Stimulated activated naive CD8-positive, alpha-beta T cell treated with anti-CD3 and anti-CD28 coated beads, Interleukin-15, amount 100 ng/mL, for 72 hours (primary cell): ENCODE measurements around the gene COL18A1.

Source experiments
- ATAC-seq: fragments of 150-1000 bp; cut with Tn5 transposase; 2 replicates; pipeline ENCODE4 v1.10.0; 2021; ENCODE audit warnings: mild to moderate bottlenecking, moderate library complexity
- DNase-seq, 2 donors: peaks; one replicate each; pipeline ENCODE4 v3.0.0; 2021 to 2022
- H3K27ac Mint-ChIP-seq, 2 donors: one replicate each; pipeline ENCODE4 v1.8.0; 2022; ENCODE audit warnings: mild to moderate bottlenecking in 2 of 2, mixed read lengths in 2 of 2, moderate library complexity in 2 of 2
- H3K27me3 Mint-ChIP-seq: one replicate; pipeline ENCODE4 v1.8.0; 2022; ENCODE audit warnings: mixed read lengths
- H3K4me1 Mint-ChIP-seq: one replicate; pipeline ENCODE4 v1.8.0; 2022; ENCODE audit warnings: mild to moderate bottlenecking, mixed read lengths
- H3K4me3 Mint-ChIP-seq, 2 donors: one replicate each; pipeline ENCODE4 v1.8.0; 2022; ENCODE audit warnings: mild to moderate bottlenecking in 2 of 2, mixed read lengths in 2 of 2, moderate library complexity in 1 of 2
- H3K9me3 Mint-ChIP-seq, 2 donors: one replicate each; pipeline ENCODE4 v1.8.0; 2022; ENCODE audit warnings: mixed read lengths in 2 of 2

Gene COL18A1

DNA sequence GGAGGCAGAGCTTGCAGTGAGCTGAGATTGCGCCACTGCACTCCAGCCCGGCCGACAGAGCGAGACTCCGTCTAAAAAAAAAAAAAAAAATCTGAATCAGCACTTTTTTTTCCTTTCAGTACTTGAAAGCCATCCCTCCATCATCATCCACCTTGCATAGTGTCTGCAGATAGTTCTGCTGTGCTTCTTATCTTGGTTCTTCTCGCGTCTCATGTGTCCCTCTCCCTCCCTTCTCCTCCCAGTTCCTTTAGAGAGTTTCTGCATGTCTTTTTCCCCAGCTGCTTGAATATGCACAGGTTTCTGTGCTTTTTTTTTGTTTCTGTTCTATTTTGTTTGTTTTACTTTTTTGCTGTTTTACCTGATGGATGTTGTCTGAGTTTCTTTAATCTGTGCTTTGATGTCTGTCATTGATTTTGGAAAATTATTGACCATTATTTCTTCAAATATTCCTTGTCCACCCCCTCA is 3.9 kb upstream of the COL18A1 start:
- DNase-seq (no peak), ATAC-seq (no peak)
- Mint-ChIP-seq H3K27me3 (peaks cover 74% of the 10 kb centered on the region), H3K27ac (no peak overlapping the region), H3K9me3 (peaks cover 0 to 10% of the 10 kb centered on the region in 2 donors), H3K4me1 (peaks cover 13% of the 10 kb centered on the region), H3K4me3 (no peak overlapping the region)

DNA sequence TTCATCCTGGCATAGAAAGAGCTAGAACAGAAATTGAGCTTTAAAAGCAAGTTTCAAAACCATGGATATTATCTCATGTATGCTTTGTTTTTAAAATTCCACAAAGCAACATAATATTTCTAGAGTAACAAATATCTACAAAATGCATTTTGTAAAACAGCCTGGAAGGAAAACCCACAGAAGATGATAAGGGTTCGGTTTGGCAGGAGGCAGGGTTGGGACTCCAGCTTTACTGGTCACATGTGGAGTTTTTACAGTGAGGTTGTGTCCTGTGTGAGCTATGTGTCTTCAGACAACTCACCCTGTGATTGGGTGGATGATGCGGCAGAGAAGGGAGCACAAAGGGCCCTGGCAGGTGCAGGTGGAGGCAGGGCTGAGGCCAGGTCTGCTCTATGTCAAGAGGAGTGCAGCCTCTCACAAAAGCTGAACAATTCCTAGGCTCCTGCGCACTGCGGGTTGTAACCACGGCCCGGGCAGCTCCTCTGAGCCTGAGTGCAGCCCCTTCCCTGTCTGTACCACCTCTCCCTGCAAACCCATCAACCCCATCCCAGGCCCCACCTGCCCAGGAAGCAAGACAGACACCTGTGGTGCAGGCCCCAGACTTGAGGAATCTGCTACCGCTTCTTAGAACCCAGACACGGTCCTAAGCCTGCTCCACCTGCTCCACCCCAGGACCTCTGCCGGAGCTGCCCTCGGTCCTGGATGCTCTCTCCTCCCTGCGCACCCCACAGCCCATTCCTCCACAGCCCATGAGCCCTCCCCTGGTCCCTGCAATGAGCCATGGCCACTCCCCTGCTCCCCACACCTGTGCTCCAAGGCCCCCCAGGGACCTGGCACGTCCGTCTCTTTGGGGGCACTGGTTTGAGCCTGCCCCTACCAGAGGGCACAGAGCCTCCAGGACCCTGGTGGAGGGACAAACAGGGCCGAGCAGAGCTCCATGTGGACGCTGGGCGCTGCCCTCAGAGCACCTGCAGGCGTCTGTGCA is 2.8 kb upstream of the COL18A1 start:
- no peak overlapping the region for H3K4me3 Mint-ChIP-seq
- H3K9me3 Mint-ChIP-seq, result peaks cover 0 to 10% of the 10 kb centered on the region in 2 donors
- DNase-seq (no peak), ATAC-seq (no peak)
- H3K4me1 Mint-ChIP-seq, result peaks cover 22% of the 10 kb centered on the region
- peaks cover 80% of the 10 kb centered on the region for H3K27me3 Mint-ChIP-seq
- no peak overlapping the region for H3K27ac Mint-ChIP-seq

DNA sequence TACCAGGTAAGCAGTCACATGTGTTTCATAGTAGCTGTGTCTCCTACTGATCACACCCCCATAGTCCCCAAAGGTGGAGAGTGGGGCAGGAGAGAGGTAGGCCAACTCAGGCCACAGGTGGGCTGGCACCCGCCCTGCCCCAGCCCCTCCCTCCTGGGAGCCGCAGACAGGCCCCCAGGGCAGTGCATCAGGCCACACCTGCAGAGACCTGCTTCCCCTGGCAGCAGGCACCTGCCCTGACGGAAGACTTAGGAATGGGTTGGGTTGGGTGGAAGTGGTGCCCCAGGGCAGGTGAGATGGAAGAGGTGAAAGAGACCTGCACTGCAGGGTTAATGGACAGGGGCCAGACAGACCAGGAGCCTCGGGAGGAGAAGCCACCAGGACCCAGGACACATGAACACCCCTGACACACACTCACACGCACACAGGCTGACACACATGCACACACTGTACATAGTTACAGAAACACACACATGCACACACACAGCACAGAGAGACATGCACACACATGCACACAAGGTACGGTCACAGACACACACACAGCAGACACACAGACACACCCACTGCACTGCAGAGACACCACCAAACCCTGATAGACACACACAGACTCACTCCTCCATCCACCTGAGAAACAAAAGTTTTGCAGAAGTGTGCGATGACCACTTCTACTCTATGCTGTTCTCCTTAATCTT is 1.7 kb upstream of the COL18A1 start:
- H3K4me1 Mint-ChIP-seq, result peaks cover 22% of the 10 kb centered on the region
- ATAC-seq, result no peak
- peak overlapping the region; percentile 81 to 83 for H3K4me3 Mint-ChIP-seq
- DNase-seq, result no peak
- H3K27ac Mint-ChIP-seq, result no peak overlapping the region
- peaks cover 86% of the 10 kb centered on the region for H3K27me3 Mint-ChIP-seq
- H3K9me3 Mint-ChIP-seq, result peaks cover 0 to 10% of the 10 kb centered on the region in 2 donors

DNA sequence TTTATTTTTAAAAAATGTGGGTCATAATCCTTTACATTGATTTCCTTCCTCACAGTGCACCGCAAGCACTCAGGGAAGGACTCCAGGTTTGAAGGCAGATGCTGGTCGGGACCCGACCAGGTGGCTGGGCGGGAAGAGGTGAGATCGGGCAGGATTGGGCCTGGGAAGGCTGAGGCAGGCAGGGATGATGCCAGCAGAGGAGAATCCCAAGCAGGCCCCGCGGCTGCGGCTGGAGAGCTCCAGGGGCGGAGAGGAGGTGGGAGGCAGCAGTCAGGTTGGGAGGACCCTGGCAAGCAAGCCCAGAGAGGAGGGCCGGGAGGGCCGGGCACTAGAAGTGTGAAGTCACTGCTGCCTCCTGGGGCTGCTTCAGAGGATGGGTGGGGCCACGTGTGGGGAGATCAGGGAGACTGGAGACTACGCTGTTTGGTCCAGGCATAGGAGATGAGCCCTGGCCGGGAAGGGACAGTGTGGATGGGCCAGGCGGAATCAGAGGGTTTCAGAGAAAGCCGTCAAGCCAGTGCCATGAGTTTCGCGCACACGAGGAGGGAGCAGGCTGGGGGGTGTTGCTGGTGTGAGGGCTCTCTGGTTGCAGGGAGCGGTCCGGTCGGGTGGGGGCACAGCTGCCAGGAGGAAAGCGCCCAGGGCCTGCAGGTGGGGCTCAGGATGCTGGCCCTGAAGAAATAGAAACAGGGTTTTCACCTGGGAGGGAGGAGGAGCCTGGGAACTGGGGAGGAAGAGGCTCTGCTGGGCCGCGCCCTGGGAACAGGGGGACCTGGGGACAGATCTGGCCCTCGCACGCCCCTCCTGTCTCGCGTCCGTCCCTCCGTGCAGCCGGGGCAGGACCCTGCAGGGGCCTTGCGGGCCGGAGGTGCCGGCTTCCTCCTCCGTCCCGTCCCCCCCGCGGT is 888 bp upstream of the COL18A1 start:
- H3K4me3 Mint-ChIP-seq, result peak overlapping the region; percentile 81 to 83
- no peak overlapping the region for H3K27ac Mint-ChIP-seq
- H3K27me3 Mint-ChIP-seq, result peaks cover 87% of the 10 kb centered on the region
- peak in 1 of 2 donors; percentile 6 for DNase-seq
- H3K4me1 Mint-ChIP-seq, result peaks cover 22% of the 10 kb centered on the region
- no peak for ATAC-seq
- H3K9me3 Mint-ChIP-seq, result peaks cover 0 to 10% of the 10 kb centered on the region in 2 donors

DNA sequence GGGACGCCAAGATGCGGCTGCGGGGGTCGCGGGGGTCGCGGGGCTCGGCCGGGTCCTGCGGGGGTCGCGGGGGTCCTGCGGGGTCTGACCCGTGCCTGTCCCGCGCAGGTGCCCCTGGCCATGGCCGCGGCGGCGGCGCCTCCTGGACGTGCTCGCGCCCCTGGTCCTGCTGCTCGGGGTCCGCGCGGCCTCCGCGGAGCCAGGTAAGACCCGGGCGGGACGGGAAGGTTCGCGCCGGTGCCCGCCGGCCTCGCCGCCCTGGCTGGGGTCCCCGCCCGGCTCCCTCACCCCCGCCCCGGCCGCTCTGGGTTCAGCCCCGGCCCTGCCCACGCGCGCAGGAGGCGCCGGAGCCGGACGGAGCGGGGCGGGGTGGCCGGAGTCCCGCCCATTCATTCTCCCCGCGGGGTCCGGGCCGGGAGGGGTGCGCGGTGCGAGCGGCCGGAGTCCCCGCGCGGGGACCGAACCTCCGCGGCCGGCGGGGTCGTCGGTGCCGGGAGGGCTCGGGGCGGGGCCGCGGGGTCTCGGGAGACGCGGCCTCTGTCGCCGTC is 380 bp downstream of the COL18A1 start:
- peaks cover 22% of the 10 kb centered on the region for H3K4me1 Mint-ChIP-seq
- H3K27ac Mint-ChIP-seq, result no peak overlapping the region
- DNase-seq (no peak), ATAC-seq (peak; percentile 22)
- H3K27me3 Mint-ChIP-seq, result peaks cover 87% of the 10 kb centered on the region
- no peak overlapping the region for H3K4me3 Mint-ChIP-seq
- H3K9me3 Mint-ChIP-seq, result peaks cover 0 to 10% of the 10 kb centered on the region in 2 donors

DNA sequence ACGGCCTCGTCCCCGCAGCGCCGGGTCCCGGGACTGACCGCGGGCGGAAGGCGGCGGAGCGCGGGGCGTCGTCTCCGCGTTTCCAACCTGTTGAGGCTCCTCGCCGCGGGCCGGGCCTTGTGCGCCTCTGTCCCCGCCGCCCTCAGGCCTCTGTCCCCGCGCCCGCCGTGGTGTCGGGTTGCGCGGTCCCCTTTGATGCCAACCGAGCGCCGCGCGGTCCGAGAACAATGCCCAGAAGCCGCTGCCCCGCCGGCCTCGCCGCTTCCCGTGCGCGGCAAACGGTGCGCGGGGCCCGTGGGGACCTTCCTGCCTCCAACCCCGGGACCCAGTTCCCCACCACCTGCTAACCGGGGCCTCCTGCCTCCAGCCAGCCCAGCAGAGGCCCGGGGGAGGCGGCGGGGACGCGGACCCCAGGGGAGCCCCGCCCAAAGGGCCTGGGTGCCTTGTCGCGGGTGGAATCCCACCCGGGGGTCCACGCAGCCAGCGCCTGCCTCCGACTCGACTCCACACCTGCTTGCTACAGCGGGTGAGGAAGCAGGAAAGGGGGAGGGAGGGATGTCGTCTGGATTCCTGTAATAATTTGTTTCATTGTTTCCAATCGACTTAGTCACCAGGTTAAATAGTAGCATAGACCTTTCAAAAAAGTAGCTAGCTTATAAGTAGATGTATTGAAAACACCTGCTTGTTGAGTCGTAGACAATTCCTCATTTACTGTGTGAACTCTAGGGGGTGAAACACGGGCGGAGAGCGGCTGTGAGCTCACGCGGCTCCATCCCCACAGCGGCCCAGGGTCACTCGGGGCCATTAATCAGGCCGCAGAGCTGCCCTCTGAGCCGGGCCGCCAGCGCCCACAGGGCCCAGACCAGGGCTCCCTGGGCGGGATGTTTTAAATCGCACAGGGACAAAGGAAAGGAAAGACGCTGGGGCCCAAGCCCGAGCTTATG is 1.1 kb downstream of the COL18A1 start:
- H3K27ac Mint-ChIP-seq, result no peak overlapping the region
- H3K4me3 Mint-ChIP-seq, result peak overlapping the region; percentile 17 to 64
- H3K27me3 Mint-ChIP-seq, result peaks cover 89% of the 10 kb centered on the region
- peaks cover 0 to 7% of the 10 kb centered on the region in 2 donors for H3K9me3 Mint-ChIP-seq
- DNase-seq (no peak), ATAC-seq (no peak)
- peaks cover 22% of the 10 kb centered on the region for H3K4me1 Mint-ChIP-seq

DNA sequence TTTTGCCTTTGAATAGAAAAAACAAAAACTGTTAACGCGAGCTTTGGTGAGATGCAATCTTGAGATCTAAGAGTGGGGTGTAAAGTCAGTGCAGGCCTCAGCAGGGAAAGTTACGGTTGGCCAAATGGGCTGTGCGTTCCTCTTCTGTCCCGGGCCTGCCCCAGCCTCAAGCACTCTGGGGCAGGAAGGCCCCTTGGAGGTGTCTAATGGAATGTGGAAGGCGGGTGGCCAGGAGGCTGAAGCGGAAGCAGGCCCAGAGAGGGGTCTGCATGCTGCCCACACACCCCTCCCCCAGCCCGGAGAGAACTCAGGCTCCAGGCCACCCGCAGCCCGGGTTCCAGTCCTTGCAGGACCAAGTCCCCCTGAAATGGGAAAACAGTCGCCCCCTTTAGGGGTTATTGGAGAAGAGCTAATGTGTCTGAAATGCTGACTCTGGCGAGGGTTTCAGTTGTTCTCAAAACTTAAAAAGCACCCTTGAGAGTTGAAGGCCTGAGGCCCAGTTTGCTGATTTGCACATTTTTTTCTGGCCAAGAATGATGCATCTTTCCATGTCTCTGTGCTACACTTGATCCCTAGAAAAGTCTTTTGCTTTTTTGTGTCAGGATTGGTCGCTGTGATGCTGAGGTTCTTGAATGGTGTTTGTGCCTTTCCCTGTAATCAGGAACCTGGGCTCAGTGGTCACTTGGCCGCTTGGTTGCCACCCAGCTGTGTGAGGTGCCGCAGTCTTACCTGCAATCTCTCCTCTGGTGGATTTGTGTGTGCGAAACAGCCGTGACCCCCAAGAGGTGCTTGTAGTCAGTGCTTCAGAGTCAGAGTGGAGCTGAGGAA is 2.0 kb downstream of the COL18A1 start:
- no peaks in the 10 kb centered on the region for H3K9me3 Mint-ChIP-seq
- no peak overlapping the region for H3K27ac Mint-ChIP-seq
- DNase-seq (no peak), ATAC-seq (no peak)
- peaks cover 81% of the 10 kb centered on the region for H3K27me3 Mint-ChIP-seq
- H3K4me3 Mint-ChIP-seq, result peak overlapping the region; percentile 23 to 64
- peaks cover 22% of the 10 kb centered on the region for H3K4me1 Mint-ChIP-seq

DNA sequence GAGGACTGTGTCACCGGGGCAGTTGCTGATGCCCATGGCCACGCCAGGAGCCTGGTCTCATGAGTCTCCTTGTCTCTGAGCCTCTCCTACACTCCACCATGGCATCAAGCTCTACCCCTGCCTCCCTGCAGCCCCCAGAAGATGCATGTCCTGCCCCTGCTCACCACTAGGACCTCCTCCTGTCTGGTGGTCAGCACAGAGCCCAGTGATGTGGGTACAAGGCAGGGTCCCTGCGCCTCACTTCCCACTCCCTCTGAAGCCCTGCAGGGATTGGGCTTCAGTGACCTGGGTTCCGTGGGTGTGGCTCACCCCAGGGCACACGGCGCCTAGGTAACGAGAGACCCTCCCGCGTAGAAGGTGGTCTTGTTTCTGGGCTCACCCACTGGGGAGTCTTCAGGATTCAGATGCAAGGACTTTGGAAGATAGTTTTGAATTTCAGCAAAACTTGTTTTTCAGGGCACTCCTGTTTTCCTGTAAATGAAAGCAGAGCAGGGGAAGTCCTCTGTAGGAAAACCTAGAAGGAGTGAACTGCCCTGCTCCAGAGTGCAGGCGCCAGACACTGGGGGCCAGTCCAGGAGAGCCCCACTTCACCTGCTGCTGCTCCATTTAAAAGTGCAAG is 2.8 kb downstream of the COL18A1 start:
- H3K9me3 Mint-ChIP-seq, result no peaks in the 10 kb centered on the region
- no peak for DNase-seq
- no peak overlapping the region for H3K27ac Mint-ChIP-seq
- ATAC-seq, result no peak
- H3K4me3 Mint-ChIP-seq, result no peak overlapping the region
- peaks cover 74% of the 10 kb centered on the region for H3K27me3 Mint-ChIP-seq
- peaks cover 22% of the 10 kb centered on the region for H3K4me1 Mint-ChIP-seq

DNA sequence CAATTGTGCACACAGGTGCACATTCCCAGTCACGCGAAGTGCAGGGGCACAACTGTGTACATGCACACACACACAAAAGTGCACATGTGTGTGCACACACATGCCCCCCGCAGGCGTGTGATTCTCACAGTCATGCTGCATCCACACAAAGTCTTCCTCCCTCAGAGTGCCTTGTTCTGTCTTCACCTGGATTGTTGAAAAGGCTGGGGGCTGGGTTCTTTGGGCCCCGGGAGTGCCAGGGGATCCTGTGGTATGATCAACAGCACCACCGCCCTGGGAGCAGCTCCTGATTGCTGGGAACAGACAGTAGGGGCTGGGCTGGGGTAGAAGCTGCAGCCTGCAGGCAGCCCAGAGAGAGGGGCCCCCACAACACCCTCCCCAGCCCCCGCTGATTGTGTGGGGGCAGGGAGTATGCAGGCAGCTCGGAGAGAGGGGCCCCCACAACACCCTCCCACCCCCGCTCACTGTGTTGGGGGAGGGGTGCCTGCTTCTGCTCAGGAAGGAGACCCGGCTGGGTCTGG is 3.4 kb downstream of the COL18A1 start:
- no peaks in the 10 kb centered on the region for H3K9me3 Mint-ChIP-seq
- no peak overlapping the region for H3K27ac Mint-ChIP-seq
- ATAC-seq (no peak), DNase-seq (no peak)
- peaks cover 22% of the 10 kb centered on the region for H3K4me1 Mint-ChIP-seq
- peaks cover 68% of the 10 kb centered on the region for H3K27me3 Mint-ChIP-seq
- H3K4me3 Mint-ChIP-seq, result no peak overlapping the region

DNA sequence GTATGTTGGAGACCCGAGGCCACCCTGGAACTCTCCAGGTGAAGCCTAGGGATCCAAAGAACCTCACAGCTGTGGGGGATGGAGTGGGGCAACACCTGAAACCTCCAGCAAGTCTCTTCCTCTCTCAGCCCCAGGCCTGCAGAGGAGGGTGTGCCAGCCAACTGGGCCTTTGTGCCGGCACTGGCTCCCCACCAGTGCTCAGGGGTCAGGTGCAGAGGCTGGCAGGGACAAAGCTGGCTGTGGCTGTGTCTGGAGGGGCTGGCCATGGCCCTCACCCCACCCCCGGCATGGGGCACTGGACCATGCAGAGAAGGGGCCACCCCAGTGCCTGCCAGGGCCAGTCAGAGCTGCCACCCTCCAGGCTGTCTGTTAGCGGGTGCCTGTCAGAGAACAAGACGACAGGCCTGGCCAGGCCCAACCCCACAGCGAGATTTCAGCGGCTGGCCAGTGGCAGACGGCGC is 3.9 kb downstream of the COL18A1 start:
- Mint-ChIP-seq H3K27ac (no peak overlapping the region), H3K4me1 (peaks cover 19% of the 10 kb centered on the region), H3K27me3 (peaks cover 63% of the 10 kb centered on the region), H3K4me3 (no peak overlapping the region), H3K9me3 (no peaks in the 10 kb centered on the region)
- no peak for ATAC-seq
- DNase-seq, result no peak

DNA sequence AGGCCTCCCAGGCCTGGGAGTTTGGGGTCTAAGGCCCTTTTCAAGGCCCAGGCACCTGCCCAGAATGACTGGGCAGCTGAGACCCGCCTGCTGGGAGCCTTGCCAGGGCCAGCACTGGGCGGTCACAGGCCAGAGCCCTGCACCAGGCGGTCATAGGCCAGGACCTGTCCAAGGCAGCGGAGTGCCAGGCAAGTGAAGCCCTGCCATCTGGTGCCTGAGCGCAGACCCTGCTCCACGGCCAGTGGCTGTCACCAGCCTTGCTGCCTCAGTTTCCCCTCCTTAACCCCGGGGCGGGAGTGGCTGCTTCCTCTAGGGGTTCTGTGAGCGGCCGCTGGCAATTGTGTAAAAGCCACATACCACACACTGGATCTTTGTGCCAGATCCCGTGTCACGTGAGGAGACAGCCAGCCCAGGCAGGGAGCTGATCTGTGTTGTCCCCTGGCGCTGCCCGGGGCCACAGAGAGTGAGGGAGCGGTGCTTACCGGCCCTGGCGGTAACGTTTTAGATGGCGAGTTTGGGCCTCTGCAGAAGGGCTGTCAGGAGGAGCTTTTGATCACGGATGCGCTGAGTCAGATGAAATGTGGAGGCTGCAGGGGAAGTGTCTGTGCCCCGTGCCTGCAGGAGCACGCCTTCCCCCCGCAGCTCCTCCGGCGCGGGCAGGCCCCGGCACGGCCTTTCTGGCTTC is 4.6 kb downstream of the COL18A1 start:
- H3K4me3 Mint-ChIP-seq, result no peak overlapping the region
- DNase-seq (no peak), ATAC-seq (no peak)
- peaks cover 56% of the 10 kb centered on the region for H3K27me3 Mint-ChIP-seq
- no peaks in the 10 kb centered on the region for H3K9me3 Mint-ChIP-seq
- H3K27ac Mint-ChIP-seq, result no peak overlapping the region
- peaks cover 11% of the 10 kb centered on the region for H3K4me1 Mint-ChIP-seq

DNA sequence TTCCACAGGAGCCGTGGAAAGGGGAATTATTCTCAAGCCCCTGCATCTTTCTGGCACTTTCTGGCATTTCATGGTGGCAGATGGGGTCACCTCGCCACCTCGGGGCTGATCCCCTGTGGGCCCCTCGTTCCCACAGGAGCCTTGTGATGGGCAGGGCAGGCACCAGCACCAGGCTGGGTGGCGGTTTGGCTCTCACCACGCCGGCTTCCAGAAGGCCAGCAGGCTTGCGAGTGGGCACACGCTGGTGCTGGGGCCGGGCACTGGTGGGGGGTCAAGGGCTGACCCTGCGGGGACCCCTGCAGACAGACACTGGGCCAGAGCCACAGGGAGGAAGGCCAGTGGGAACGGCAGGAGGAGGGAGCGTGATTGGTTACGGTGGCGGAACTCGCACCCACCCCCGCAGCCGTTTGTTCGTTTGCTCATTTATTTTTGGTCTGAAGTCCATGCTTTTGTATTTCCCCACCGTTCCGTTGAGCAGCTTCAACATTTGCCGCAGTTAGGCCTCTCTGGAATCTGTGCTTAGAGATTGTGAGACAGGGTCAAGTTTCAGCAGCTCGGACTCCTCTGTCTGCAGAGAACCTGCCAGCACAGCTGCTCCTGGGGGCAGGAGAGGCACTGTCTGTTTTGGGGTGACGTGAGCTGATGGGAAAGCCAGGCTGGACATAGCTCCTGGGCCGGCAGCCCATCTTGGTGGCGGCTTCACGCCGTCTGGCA is 5.3 kb downstream of the COL18A1 start:
- ATAC-seq, result no peak
- no peak for DNase-seq
- H3K4me3 Mint-ChIP-seq, result no peak overlapping the region
- H3K27me3 Mint-ChIP-seq, result peaks cover 55% of the 10 kb centered on the region
- no peak overlapping the region for H3K27ac Mint-ChIP-seq
- no peaks in the 10 kb centered on the region for H3K9me3 Mint-ChIP-seq
- peaks cover 11% of the 10 kb centered on the region for H3K4me1 Mint-ChIP-seq
